ENCODE results near the gene FAM161A. TPM values are rescaled to one million over a fixed set of nuclear protein-coding genes. Genes with fewer than 3 reads are reported as not detected.

FAM161A gene
- total RNA-seq, 1 donor from 2014 or later: 5.2 TPM

- peak; percentile 55 for TF ChIP-seq CTCF (conservative IDR thresholded peaks at IDR 0.05; ENCODE audit: low read depth, low read length)
- DNase-seq (ENCODE audit: low read depth): no peak
- H3K4me3 ChIP-seq (ENCODE audit: low read depth, low read length): no peak overlapping the region
Measured at GRCh38 chr2:61793389-61793836, 60.4 kb downstream of the FAM161A start.

- no peak for TF ChIP-seq CTCF (conservative IDR thresholded peaks at IDR 0.05; ENCODE audit: low read depth, low read length)
- no peak for DNase-seq (ENCODE audit: low read depth)
- H3K4me3 ChIP-seq (ENCODE audit: low read depth, low read length): no peak overlapping the region
Measured at GRCh38 chr2:61792355-61792890, 61.4 kb downstream of the FAM161A start.

GRCh38 chr2:61789807-61790602 lies 63.9 kb downstream of the FAM161A start:
- no peak for TF ChIP-seq CTCF (conservative IDR thresholded peaks at IDR 0.05; ENCODE audit: low read depth, low read length)
- DNase-seq (ENCODE audit: low read depth): no peak
- no peak overlapping the region for H3K4me3 ChIP-seq (ENCODE audit: low read depth, low read length)

- TF ChIP-seq CTCF (conservative IDR thresholded peaks at IDR 0.05; ENCODE audit: low read depth, low read length): no peak
- no peak overlapping the region for H3K4me3 ChIP-seq (ENCODE audit: low read depth, low read length)
- no peak for DNase-seq (ENCODE audit: low read depth)
Measured at GRCh38 chr2:61787941-61788563, 65.8 kb downstream of the FAM161A start.

- no peak for DNase-seq (ENCODE audit: low read depth)
- TF ChIP-seq CTCF (conservative IDR thresholded peaks at IDR 0.05; ENCODE audit: low read depth, low read length): no peak
- H3K4me3 ChIP-seq (ENCODE audit: low read depth, low read length): no peak overlapping the region
Measured at GRCh38 chr2:61786876-61787275, 67.0 kb downstream of the FAM161A start.

GRCh38 chr2:61785583-61785982 lies 68.3 kb downstream of the FAM161A start:
- no peak for DNase-seq (ENCODE audit: low read depth)
- no peak overlapping the region for H3K4me3 ChIP-seq (ENCODE audit: low read depth, low read length)
- no peak for TF ChIP-seq CTCF (conservative IDR thresholded peaks at IDR 0.05; ENCODE audit: low read depth, low read length)

Measured in epithelial cell of proximal tubule (primary cell).